Measurements from ENCODE around the gene CD3G.

- TF ChIP-seq, protein P1, sequence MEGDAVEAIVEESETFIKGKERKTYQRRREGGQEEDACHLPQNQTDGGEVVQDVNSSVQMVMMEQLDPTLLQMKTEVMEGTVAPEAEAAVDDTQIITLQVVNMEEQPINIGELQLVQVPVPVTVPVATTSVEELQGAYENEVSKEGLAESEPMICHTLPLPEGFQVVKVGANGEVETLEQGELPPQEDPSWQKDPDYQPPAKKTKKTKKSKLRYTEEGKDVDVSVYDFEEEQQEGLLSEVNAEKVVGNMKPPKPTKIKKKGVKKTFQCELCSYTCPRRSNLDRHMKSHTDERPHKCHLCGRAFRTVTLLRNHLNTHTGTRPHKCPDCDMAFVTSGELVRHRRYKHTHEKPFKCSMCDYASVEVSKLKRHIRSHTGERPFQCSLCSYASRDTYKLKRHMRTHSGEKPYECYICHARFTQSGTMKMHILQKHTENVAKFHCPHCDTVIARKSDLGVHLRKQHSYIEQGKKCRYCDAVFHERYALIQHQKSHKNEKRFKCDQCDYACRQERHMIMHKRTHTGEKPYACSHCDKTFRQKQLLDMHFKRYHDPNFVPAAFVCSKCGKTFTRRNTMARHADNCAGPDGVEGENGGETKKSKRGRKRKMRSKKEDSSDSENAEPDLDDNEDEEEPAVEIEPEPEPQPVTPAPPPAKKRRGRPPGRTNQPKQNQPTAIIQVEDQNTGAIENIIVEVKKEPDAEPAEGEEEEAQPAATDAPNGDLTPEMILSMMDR (IDR thresholded peaks at IDR 0.05 in 4 of 5, conservative IDR thresholded peaks at IDR 0.05 in 1 of 5), result no peak
- no peak for TF ChIP-seq POLR2A (IDR thresholded peaks at IDR 0.05)
Measured at GRCh38 chr11:118310271-118310670, 33.9 kb upstream of the CD3G start.
